ENCODE data around the gene C6orf141. TPM values are rescaled to one million over a fixed set of nuclear protein-coding genes. Genes with fewer than 3 reads are reported as not detected.

C6orf141 gene
- total RNA-seq, 1 experiment from 2014 or later, result 40.1 TPM

DNA sequence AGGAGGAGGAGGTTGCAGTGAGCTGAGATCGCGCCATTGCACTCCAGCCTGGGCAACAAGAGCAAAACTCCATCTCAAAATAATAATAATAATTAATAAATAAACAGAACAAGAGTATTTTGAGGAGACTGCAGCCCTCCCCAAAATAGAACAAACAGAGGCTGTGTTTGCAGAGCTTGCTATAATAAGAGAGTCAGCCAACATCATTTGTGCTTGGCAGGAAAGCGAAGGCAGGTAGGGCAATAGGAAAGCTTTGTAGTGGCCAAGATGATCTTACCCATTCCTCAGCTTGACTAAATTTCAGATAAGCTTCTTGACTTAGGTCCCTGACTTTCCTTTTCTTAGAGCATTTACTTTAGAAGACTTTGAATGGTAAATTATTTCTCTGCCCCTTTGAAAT, 6.7 kb downstream of the C6orf141 start:
- no peak overlapping the region for H3K27ac Mint-ChIP-seq
- Histone ChIP-seq H3K79me1 (ENCODE audit: insufficient read depth, low read depth, low read length, poor library complexity, severe bottlenecking) (no peaks in the 10 kb centered on the region), H2AK5ac (ENCODE audit: insufficient read length, low read length) (no peak overlapping the region), H3K4ac (ENCODE audit: low read depth, low read length) (no peak overlapping the region), H2BK20ac (ENCODE audit: low read depth, low read length, poor library complexity, severe bottlenecking) (no peak overlapping the region), H2BK12ac (ENCODE audit: insufficient read length, low read depth, low read length) (no peak overlapping the region), H3K18ac (ENCODE audit: insufficient read length, low read depth, low read length) (no peak overlapping the region), H3K14ac (ENCODE audit: insufficient read depth, low read length) (no peak overlapping the region), H2BK15ac (ENCODE audit: low read depth, low read length) (no peak overlapping the region), H3K9me3 (ENCODE audit: control insufficient read depth, low read depth, low read length) (no peaks in the 10 kb centered on the region), H3K4me2 (ENCODE audit: insufficient read depth, insufficient read length, low read length) (no peak overlapping the region), H2BK120ac (ENCODE audit: low read depth, low read length, poor library complexity, severe bottlenecking) (no peak overlapping the region), H3K56ac (ENCODE audit: insufficient read length, low read depth, low read length) (no peak overlapping the region), H4K8ac (replicated peaks; ENCODE audit: insufficient read length, low read depth, low read length) (no peak overlapping the region), H4K91ac (ENCODE audit: insufficient read length, low read depth, low read length) (no peak overlapping the region), H3K23me2 (ENCODE audit: insufficient read length, low read depth, low read length, poor library complexity, severe bottlenecking) (no peaks in the 10 kb centered on the region), H3K27me3 (ENCODE audit: insufficient read depth, low read length) (peaks cover 17% of the 10 kb centered on the region), H3K23ac (ENCODE audit: insufficient read length, low read depth, low read length) (no peak overlapping the region), H4K20me1 (ENCODE audit: control insufficient read depth, insufficient read depth, insufficient read length) (no peaks in the 10 kb centered on the region), H2AFZ (ENCODE audit: low read length) (no peak overlapping the region), H3K27ac (ENCODE audit: insufficient read length, low read depth, low read length) (no peak overlapping the region), H3K4me1 (ENCODE audit: insufficient read depth, low read length) (peaks cover 6% of the 10 kb centered on the region; the same call in 1 of the 2 replicates), H2BK5ac (ENCODE audit: insufficient read length, low read length) (no peak overlapping the region), H4K5ac (ENCODE audit: insufficient read length, low read depth, low read length) (no peak overlapping the region), H3K79me2 (ENCODE audit: insufficient read depth, low read length) (no peaks in the 10 kb centered on the region), H3K9ac (ENCODE audit: extremely low read depth, insufficient read length, low read length) (no peak overlapping the region), H3T11ph (ENCODE audit: low read length) (no peak overlapping the region)
- no peak for DNase-seq
- H3K36me3 Mint-ChIP-seq (ENCODE audit: insufficient read depth in 1 of 3, low read depth in 3 of 3), result peaks cover 14 to 68% (median 65%) of the 10 kb centered on the region in 3 experiments
- no CpG with 5 or more reads among the region's 3 CpGs for WGBS (ENCODE audit: extremely low coverage, insufficient read length, low lambda C conversion rate)
- peaks cover 92% of the 10 kb centered on the region for H3K27me3 Mint-ChIP-seq (ENCODE audit: low read depth)
- TF ChIP-seq CTCF (conservative IDR thresholded peaks at IDR 0.05), result no peak
- no peaks in the 10 kb centered on the region; a peak in 1 of 5 replicates for H3K9me3 Mint-ChIP-seq
- H3K4me1 Mint-ChIP-seq, result peaks cover 34 to 46% of the 10 kb centered on the region in 2 experiments
- H3K4me3 Mint-ChIP-seq, result no peak overlapping the region

All from H9 (cell line).